Body of pancreas (tissue), 4 donors: ENCODE results near the gene ADRA2C. TPM values are rescaled to one million over a fixed set of nuclear protein-coding genes. Genes with fewer than 3 reads are reported as not detected.

Experiments used
- ATAC-seq: fragments of 150-250 bp; one replicate; pipeline ENCODE4 v1.9.1; 2016
- DNase-seq, 4 donors: peaks; one replicate each; pipeline ENCODE4 v3.0.0-alpha.2; 2019
- H3K27ac ChIP-seq, 4 donors: fragments of 200-600 bp; sonication (generic); 1 replicate in 3 of 4; 2 replicates in 1 of 4; pipeline versions ENCODE4 v1.5.1 to v1.6.1; 2016 to 2019; ENCODE audit warnings: mild to moderate bottlenecking in 1 of 4, mixed read lengths in 1 of 4, moderate library complexity in 1 of 4
- H3K27me3 ChIP-seq, 2 donors: fragments of 200-600 bp; sonication (generic); one replicate each; pipeline ENCODE4 v1.6.0; 2016; ENCODE audit warnings: mild to moderate bottlenecking in 1 of 2
- H3K36me3 ChIP-seq, 2 donors: fragments of 200-600 bp; sonication (generic); replicated peaks in 1 of 2; 2 replicates each; pipeline ENCODE4 v1.5.1; 2016; ENCODE audit warnings: low read depth in 2 of 2; ENCODE audit not compliant: insufficient read depth in 1 of 2
- H3K4me1 ChIP-seq: fragments of 200-600 bp; sonication (generic); one replicate; pipeline ENCODE4 v1.6.0; 2016
- H3K4me3 ChIP-seq, 2 donors: fragments of 200-600 bp; sonication (generic); 1 replicate in 1 of 2; 2 replicates in 1 of 2; pipeline ENCODE4 v1.5.1; 2016 to 2019
- H3K9me3 ChIP-seq, 3 donors: fragments of 200-600 bp; sonication (generic); 1 replicate in 2 of 3; 2 replicates in 1 of 3; pipeline ENCODE4 v1.5.1; 2016
- CTCF ChIP-seq, 7 experiments: fragments of 450-650 bp in 4 of 7; fragments of 200-600 bp in 3 of 7; sonication (generic) in 3 of 7; IDR thresholded peaks; one replicate each; pipeline ENCODE4 v1.5.1; 2016 to 2019; ENCODE audit warnings: antibody characterized with exemption in 7 of 7
- POLR2A ChIP-seq, 3 donors: fragments of 450-650 bp; IDR thresholded peaks; one replicate each; pipeline ENCODE4 v1.6.1; 2016; ENCODE audit warnings: antibody characterized with exemption in 3 of 3, mild to moderate bottlenecking in 2 of 3
- WGBS, 2 donors: methylation state at CpG; one replicate each; pipeline ENCODE4 v1.1.5; 2017; 5-methylcytosine and 5-hydroxymethylcytosine counted together
- intact Hi-C: fragments of 100-400 bp; cut with DNase I; formaldehyde crosslinking; loops from one replicate; pipeline ENCODE4 v1.15.1; 2023
- total RNA-seq, 2 donors: library from RNA; depleted of rRNA; stranded (reverse); fragments of >200 nt; gene quantifications; one replicate each; pipeline ENCODE4 v1.1.0, GENCODE V29; 2016

The ADRA2C gene
- total RNA-seq, 2 donors from 2014 or later, result 6.7 to 10.5 TPM

- Histone ChIP-seq H3K36me3 (no peaks in the 10 kb centered on the region), H3K27me3 (no peaks in the 10 kb centered on the region), H3K9me3 (peaks cover 0 to 12% (median 0%) of the 10 kb centered on the region in 3 donors), H3K4me1 (no peaks in the 10 kb centered on the region), H3K27ac (no peak overlapping the region), H3K4me3 (no peak overlapping the region)
- TF ChIP-seq POLR2A (IDR thresholded peaks at IDR 0.05) (no peak), CTCF (IDR thresholded peaks at IDR 0.05) (no peak)
- WGBS, 2 donors, result 69 to 76% methylated on average over 13 of the region's 13 CpGs
- DNase-seq, result no peak
- no peak for ATAC-seq
- intact Hi-C loops, result no loop called here
Observed at GRCh38 chr4:3799496-3799895, 33.3 kb downstream of the ADRA2C start.

DNA sequence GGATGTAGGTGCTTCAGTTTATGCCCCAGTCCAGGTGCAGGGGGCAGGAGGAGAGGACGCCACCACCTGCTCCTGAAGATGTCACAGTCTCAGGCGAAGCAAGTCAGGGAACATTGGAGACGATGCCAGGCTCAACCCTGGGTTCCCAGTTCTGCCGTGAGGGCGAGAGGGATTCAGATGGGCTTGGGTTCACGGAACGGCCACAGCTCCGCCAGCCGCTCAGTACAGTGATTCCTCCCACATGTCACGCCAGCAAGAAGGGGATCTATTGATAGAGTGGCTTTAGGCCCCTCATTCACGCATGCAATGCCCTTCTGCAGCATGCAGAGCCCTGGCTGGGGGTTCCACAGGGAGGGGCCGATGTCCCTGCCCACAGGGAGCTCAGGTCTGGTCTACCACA lies 34.2 kb downstream of the ADRA2C start:
- Histone ChIP-seq H3K36me3 (no peaks in the 10 kb centered on the region), H3K4me3 (no peak overlapping the region), H3K27ac (no peak overlapping the region), H3K4me1 (no peaks in the 10 kb centered on the region), H3K27me3 (no peaks in the 10 kb centered on the region), H3K9me3 (peaks cover 0 to 12% (median 0%) of the 10 kb centered on the region in 3 donors)
- 58 to 69% methylated on average over 12 of the region's 12 CpGs for WGBS, 2 donors
- no peak for DNase-seq
- no peak for ATAC-seq
- TF ChIP-seq CTCF (IDR thresholded peaks at IDR 0.05) (no peak), POLR2A (IDR thresholded peaks at IDR 0.05) (no peak)
- intact Hi-C loops, result no loop called here

DNA sequence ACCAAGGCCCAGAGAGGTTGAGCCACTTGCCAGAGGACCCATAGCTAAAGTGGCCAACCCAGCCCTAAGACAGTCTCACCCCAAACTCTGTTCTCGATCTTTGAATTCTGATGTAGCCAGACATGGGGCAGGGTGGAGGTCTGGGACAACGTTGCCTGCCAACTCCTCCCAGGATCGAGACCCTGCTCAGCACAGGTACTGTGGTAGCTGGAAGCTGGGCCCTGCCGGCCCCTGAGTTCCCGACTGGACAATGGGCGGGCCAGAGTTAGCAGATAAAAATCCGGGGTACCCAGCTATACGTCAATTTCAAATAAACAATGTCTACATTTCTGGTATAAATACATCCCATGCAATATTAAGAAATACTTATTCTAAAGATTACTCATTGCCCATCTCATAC lies 35.3 kb downstream of the ADRA2C start:
- Histone ChIP-seq H3K4me1 (no peaks in the 10 kb centered on the region), H3K27ac (no peak overlapping the region), H3K4me3 (no peak overlapping the region), H3K36me3 (no peaks in the 10 kb centered on the region), H3K27me3 (no peaks in the 10 kb centered on the region), H3K9me3 (peaks cover 0 to 4% (median 0%) of the 10 kb centered on the region in 3 donors)
- DNase-seq, result no peak
- intact Hi-C loops, result no loop called here
- WGBS, 2 donors, result 57 to 58% methylated on average over 8 of the region's 8 CpGs
- no peak for ATAC-seq
- TF ChIP-seq POLR2A (IDR thresholded peaks at IDR 0.05) (no peak), CTCF (IDR thresholded peaks at IDR 0.05) (no peak)

GRCh38 chr4:3801931-3802550 lies 35.9 kb downstream of the ADRA2C start:
- intact Hi-C loops, result no loop called here
- no peak overlapping the region for H3K4me3 ChIP-seq
- no peaks in the 10 kb centered on the region for H3K36me3 ChIP-seq
- WGBS, 2 donors, result 65% methylated on average over 6 to 14 of the region's 15 CpGs
- H3K27ac ChIP-seq, result no peak overlapping the region
- no peaks in the 10 kb centered on the region for H3K4me1 ChIP-seq
- no peaks in the 10 kb centered on the region for H3K27me3 ChIP-seq
- H3K9me3 ChIP-seq, result peaks cover 0 to under 1% (median 0%) of the 10 kb centered on the region in 3 donors
- DNase-seq (no peak), ATAC-seq (no peak)
- no peak for TF ChIP-seq CTCF (IDR thresholded peaks at IDR 0.05)
- no peak for TF ChIP-seq POLR2A (IDR thresholded peaks at IDR 0.05)
